ENCODE measurements around the gene PTBP2.

GRCh38 chr1:96820107-96820506, 98.5 kb downstream of the PTBP2 start:
- TF ChIP-seq EZH2 (IDR thresholded peaks at IDR 0.05; ENCODE audit: borderline replicate concordance, low read depth, low read length, severe bottlenecking) (no peak), CTCF (IDR thresholded peaks at IDR 0.05; ENCODE audit: borderline replicate concordance, extremely low read depth, low read length, poor library complexity, severe bottlenecking) (no peak)
